ENCODE data around the gene GALNT17.

The GALNT17 gene

DNA sequence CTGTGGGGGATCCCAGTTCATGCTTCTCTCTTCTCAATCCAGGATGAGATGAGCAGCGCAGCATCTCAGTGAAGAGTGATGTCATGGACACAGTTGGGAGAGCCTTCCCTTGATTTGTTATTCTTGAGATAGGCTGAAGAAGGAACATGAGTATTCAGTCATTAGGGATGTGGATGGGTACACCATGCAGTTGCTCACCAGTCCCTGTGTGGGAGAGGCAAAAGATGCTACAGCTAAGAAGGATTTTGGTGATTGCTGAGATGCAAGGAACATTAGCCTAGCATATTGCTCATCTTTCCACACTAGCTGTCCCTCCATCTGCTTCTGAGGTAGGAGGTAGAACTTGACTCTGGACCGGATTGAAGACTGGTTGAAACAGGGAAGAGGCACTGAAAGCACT, 179.6 kb downstream of the GALNT17 start:
- Mint-ChIP-seq H3K27me3 (ENCODE audit: low read depth) (peaks cover 3% of the 10 kb centered on the region), H3K9me3 (peaks cover 31% of the 10 kb centered on the region), H3K4me1 (peaks cover 67% of the 10 kb centered on the region), H3K36me3 (ENCODE audit: low read depth) (peaks cover 8% of the 10 kb centered on the region), H3K27ac (no peak overlapping the region), H3K4me3 (no peak overlapping the region)
- TF ChIP-seq, protein P1, sequence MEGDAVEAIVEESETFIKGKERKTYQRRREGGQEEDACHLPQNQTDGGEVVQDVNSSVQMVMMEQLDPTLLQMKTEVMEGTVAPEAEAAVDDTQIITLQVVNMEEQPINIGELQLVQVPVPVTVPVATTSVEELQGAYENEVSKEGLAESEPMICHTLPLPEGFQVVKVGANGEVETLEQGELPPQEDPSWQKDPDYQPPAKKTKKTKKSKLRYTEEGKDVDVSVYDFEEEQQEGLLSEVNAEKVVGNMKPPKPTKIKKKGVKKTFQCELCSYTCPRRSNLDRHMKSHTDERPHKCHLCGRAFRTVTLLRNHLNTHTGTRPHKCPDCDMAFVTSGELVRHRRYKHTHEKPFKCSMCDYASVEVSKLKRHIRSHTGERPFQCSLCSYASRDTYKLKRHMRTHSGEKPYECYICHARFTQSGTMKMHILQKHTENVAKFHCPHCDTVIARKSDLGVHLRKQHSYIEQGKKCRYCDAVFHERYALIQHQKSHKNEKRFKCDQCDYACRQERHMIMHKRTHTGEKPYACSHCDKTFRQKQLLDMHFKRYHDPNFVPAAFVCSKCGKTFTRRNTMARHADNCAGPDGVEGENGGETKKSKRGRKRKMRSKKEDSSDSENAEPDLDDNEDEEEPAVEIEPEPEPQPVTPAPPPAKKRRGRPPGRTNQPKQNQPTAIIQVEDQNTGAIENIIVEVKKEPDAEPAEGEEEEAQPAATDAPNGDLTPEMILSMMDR (IDR thresholded peaks at IDR 0.05; ENCODE audit: unreplicated experiment in 3 of 3), result no peak

DNA sequence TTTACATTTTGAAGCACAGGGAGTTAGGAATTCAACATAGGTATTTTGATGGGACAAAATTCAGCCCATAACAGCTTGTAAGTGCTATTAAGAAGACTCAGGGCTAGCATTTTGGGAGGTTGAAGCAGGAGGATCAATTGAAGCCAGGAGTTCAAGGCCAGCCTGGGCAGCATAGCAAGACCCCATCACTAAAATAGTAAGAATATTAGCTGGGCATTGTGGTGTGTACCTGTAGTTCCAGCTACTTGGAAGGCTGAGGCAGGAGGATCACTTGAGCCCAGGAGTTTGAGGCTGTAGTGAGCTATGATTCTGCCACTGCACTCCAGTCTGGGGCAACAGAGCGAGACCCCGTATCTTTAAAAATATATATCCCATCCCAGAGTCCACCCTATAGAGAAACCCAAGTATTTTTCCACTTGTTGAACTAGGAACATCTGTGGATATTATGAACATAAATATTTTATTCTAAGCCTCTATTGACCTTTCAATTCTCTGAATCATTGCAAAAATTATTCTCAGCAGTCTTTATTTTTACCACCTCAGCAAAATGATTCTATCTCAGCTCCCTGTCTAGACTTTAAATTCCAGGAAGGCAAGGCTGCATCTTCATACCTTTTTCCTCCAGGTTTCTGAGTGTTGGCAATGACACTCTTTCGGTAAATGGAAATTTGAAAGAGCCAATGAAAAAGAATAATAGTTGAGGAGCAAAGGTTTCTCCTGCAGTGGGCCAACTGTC, 181.0 kb downstream of the GALNT17 start:
- Mint-ChIP-seq H3K9me3 (peaks cover 32% of the 10 kb centered on the region), H3K27me3 (ENCODE audit: low read depth) (peaks cover 3% of the 10 kb centered on the region), H3K27ac (peak overlapping the region; percentile 15 to 76 (median 28)), H3K36me3 (ENCODE audit: low read depth) (peaks cover 8% of the 10 kb centered on the region), H3K4me1 (peaks cover 64% of the 10 kb centered on the region), H3K4me3 (peak overlapping the region in 1 of 3 experiments; percentile 4)
- TF ChIP-seq, protein P1 (IDR thresholded peaks at IDR 0.05; ENCODE audit: unreplicated experiment in 3 of 3), result no peak

GRCh38 chr7:71313553-71313952, 181.6 kb downstream of the GALNT17 start:
- H3K4me1 Mint-ChIP-seq, result peaks cover 57% of the 10 kb centered on the region
- peaks cover 8% of the 10 kb centered on the region for H3K36me3 Mint-ChIP-seq (ENCODE audit: low read depth)
- H3K9me3 Mint-ChIP-seq, result peaks cover 32% of the 10 kb centered on the region
- TF ChIP-seq, protein P1 (IDR thresholded peaks at IDR 0.05; ENCODE audit: unreplicated experiment in 3 of 3), result no peak
- peaks cover 3% of the 10 kb centered on the region for H3K27me3 Mint-ChIP-seq (ENCODE audit: low read depth)
- peak overlapping the region; percentile 15 to 76 (median 28) for H3K27ac Mint-ChIP-seq
- H3K4me3 Mint-ChIP-seq, result peak overlapping the region in 2 of 3 experiments; percentile 4 to 7

DNA sequence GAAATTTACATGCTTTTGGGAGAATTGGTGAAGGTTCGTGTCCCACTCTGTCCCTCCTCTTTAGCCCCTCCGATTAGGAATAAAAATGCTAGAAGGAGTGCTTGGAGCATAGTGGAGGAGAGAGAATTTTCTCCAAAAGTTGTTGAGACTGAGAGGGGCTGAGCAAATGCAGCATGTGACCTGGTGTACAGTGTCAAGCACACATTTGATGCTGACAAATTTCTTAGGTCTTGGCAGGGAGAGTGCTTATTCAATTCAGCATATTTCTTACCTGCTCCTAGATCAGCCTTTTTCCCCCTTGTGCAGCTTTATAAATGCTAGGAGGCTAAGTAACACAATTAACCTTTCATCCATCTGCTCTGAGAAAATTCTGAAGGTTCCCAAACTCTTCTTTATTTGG, 189.0 kb downstream of the GALNT17 start:
- H3K4me1 Mint-ChIP-seq, result peaks cover 21% of the 10 kb centered on the region
- no peak overlapping the region for H3K4me3 Mint-ChIP-seq
- TF ChIP-seq, protein P1 (IDR thresholded peaks at IDR 0.05; ENCODE audit: unreplicated experiment in 3 of 3), result no peak
- H3K9me3 Mint-ChIP-seq, result peaks cover 16% of the 10 kb centered on the region
- H3K27me3 Mint-ChIP-seq (ENCODE audit: low read depth), result peaks cover 8% of the 10 kb centered on the region
- H3K36me3 Mint-ChIP-seq (ENCODE audit: low read depth), result no peaks in the 10 kb centered on the region
- no peak overlapping the region for H3K27ac Mint-ChIP-seq

- Mint-ChIP-seq H3K36me3 (ENCODE audit: low read depth) (no peaks in the 10 kb centered on the region), H3K4me1 (peaks cover 25% of the 10 kb centered on the region), H3K27me3 (ENCODE audit: low read depth) (peaks cover 8% of the 10 kb centered on the region), H3K4me3 (no peak overlapping the region), H3K9me3 (peaks cover 11% of the 10 kb centered on the region), H3K27ac (peak overlapping the region in 2 of 3 experiments; percentile 41 to 48)
- TF ChIP-seq, protein P1 (IDR thresholded peaks at IDR 0.05; ENCODE audit: unreplicated experiment in 3 of 3), result no peak
Observed at GRCh38 chr7:71322201-71322600, 190.3 kb downstream of the GALNT17 start.

GRCh38 chr7:71323726-71324125, 191.8 kb downstream of the GALNT17 start:
- no peak overlapping the region for H3K4me3 Mint-ChIP-seq
- no peaks in the 10 kb centered on the region for H3K36me3 Mint-ChIP-seq (ENCODE audit: low read depth)
- H3K9me3 Mint-ChIP-seq, result peaks cover 12% of the 10 kb centered on the region
- H3K27me3 Mint-ChIP-seq (ENCODE audit: low read depth), result peaks cover 11% of the 10 kb centered on the region
- H3K27ac Mint-ChIP-seq, result no peak overlapping the region
- TF ChIP-seq, protein P1 (IDR thresholded peaks at IDR 0.05; ENCODE audit: unreplicated experiment in 3 of 3), result no peak
- peaks cover 33% of the 10 kb centered on the region for H3K4me1 Mint-ChIP-seq
